Transverse colon (tissue), 4 donors: ENCODE data around the gene SALL1.

Experiments used
- EP300 ChIP-seq: sonication (generic); formaldehyde crosslinking; IDR thresholded peaks from one replicate; pipeline ENCODE4 v1.6.1; 2017; ENCODE audit warnings: antibody characterized with exemption, low read depth
- POLR2A ChIP-seq: fragments of 450-650 bp; IDR thresholded peaks from one replicate; pipeline ENCODE4 v1.6.1; 2016; ENCODE audit warnings: antibody characterized with exemption, mild to moderate bottlenecking, moderate library complexity
- POLR2AphosphoS5 ChIP-seq, 3 donors: sonication (generic); formaldehyde crosslinking; IDR thresholded peaks; one replicate each; pipeline ENCODE4 v1.6.1; 2016; ENCODE audit warnings: antibody characterized with exemption in 3 of 3
- TF ChIP-seq, protein P1 (sequence below), 5 experiments: fragments of 200-600 bp in 3 of 5; fragments of 450-650 bp in 2 of 5; sonication (generic) in 3 of 5; IDR thresholded peaks; 1 replicate in 2 of 5; 2 replicates in 3 of 5; pipeline ENCODE4 v1.5.1; 2016 to 2017; ENCODE audit warnings: antibody characterized with exemption in 5 of 5, inconsistent platforms in 3 of 5, mild to moderate bottlenecking in 2 of 5, moderate library complexity in 1 of 5

DNA sequence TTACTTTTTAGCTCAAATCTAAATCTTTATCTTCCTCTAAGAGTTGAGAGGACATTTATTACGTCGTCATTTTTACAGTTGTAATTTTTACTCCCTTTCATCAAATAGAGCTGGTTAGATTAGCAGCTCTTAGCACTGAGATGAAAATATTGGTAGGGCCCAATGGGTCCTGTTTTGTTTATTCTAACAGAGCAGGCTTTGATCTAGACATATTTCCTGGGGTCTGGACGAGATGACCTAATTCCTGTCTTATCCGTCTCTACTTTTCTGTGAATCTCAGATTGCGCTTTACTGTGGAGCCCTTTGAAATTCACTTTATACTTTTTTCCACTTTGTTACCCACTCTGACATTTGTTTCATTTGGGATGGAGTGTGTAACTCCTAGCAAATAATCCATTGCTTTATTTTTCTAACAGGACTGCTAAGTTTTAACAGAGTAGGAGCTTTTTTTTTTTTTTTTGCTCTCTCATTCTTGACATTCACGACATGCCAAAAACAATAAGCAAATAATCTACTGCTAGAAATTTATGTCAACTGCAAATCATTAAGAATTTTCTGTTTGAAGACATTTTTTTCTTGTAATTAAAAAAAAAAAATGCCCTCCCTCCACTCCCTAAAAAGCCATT is 18.5 kb downstream of the SALL1 start:
- TF ChIP-seq, protein P1, sequence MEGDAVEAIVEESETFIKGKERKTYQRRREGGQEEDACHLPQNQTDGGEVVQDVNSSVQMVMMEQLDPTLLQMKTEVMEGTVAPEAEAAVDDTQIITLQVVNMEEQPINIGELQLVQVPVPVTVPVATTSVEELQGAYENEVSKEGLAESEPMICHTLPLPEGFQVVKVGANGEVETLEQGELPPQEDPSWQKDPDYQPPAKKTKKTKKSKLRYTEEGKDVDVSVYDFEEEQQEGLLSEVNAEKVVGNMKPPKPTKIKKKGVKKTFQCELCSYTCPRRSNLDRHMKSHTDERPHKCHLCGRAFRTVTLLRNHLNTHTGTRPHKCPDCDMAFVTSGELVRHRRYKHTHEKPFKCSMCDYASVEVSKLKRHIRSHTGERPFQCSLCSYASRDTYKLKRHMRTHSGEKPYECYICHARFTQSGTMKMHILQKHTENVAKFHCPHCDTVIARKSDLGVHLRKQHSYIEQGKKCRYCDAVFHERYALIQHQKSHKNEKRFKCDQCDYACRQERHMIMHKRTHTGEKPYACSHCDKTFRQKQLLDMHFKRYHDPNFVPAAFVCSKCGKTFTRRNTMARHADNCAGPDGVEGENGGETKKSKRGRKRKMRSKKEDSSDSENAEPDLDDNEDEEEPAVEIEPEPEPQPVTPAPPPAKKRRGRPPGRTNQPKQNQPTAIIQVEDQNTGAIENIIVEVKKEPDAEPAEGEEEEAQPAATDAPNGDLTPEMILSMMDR (IDR thresholded peaks at IDR 0.05): no peak
- no peak for TF ChIP-seq POLR2A
- TF ChIP-seq EP300: no peak
- no peak for TF ChIP-seq POLR2AphosphoS5 (IDR thresholded peaks at IDR 0.05)
